Uterus (tissue), 4 donors: ENCODE data around the gene IFI27. TPM values are rescaled to one million over a fixed set of nuclear protein-coding genes. Genes with fewer than 3 reads are reported as not detected.

Experiments
- DNase-seq, 2 donors: peaks; one replicate each; pipeline ENCODE4 v3.0.0-alpha.2; 2019 to 2020
- H3K27ac ChIP-seq, 2 donors: fragments of 200-600 bp; sonication (generic); 1 replicate in 1 of 2; 2 replicates in 1 of 2; pipeline ENCODE4 v1.5.1; 2016 to 2018
- H3K27me3 ChIP-seq, 2 donors: fragments of 200-600 bp; sonication (generic); one replicate each; pipeline ENCODE4 v1.5.1; 2018 to 2019; ENCODE audit warnings: control low read depth in 1 of 2
- H3K36me3 ChIP-seq, 2 donors: fragments of 200-600 bp; sonication (generic); one replicate each; pipeline ENCODE4 v1.5.1; 2019; ENCODE audit warnings: control low read depth in 1 of 2
- H3K4me1 ChIP-seq, 2 donors: fragments of 200-600 bp; sonication (generic); one replicate each; pipeline ENCODE4 v1.5.1; 2018 to 2019; ENCODE audit warnings: control low read depth in 1 of 2
- H3K4me3 ChIP-seq, 2 donors: fragments of 200-600 bp; sonication (generic); 1 replicate in 1 of 2; 2 replicates in 1 of 2; pipeline ENCODE4 v1.5.1; 2018 to 2019; ENCODE audit warnings: mild to moderate bottlenecking in 1 of 2
- H3K9me3 ChIP-seq, 2 donors: fragments of 200-600 bp; sonication (generic); one replicate each; pipeline ENCODE4 v1.5.1; 2019; ENCODE audit warnings: control low read depth in 1 of 2
- POLR2A ChIP-seq, 2 donors: fragments of 450-650 bp; IDR thresholded peaks; one replicate each; pipeline ENCODE4 v1.6.1; 2016; ENCODE audit warnings: antibody characterized with exemption in 2 of 2, mild to moderate bottlenecking in 1 of 2, moderate library complexity in 1 of 2
- intact Hi-C: fragments of 100-400 bp; cut with DNase I; formaldehyde crosslinking; loops from one replicate; pipeline ENCODE4 v1.15.1; 2023; ENCODE audit warnings: low total_unique reads
- total RNA-seq, 4 donors: library from RNA; depleted of rRNA in 3 of 4; stranded (reverse); fragments of >200 nt in 3 of 4; gene quantifications; one replicate each; pipeline versions ENCODE4 v1.1.0 to v1.2.4, GENCODE V29; 2014 to 2023
- TF ChIP-seq, protein P1 (sequence below), 4 experiments: fragments of 200-600 bp in 2 of 4; fragments of 450-650 bp in 2 of 4; sonication (generic) in 2 of 4; IDR thresholded peaks; one replicate each; pipeline ENCODE4 v1.5.1; 2016 to 2019; ENCODE audit warnings: antibody characterized with exemption in 4 of 4, mild to moderate bottlenecking in 2 of 4, moderate library complexity in 1 of 4
- donor health status: DM: yes; HTN: yes; CAD: no.

IFI27 gene
- total RNA-seq, 4 donors from 2014 or later: 5.6 to 390 (median 196) TPM

DNA sequence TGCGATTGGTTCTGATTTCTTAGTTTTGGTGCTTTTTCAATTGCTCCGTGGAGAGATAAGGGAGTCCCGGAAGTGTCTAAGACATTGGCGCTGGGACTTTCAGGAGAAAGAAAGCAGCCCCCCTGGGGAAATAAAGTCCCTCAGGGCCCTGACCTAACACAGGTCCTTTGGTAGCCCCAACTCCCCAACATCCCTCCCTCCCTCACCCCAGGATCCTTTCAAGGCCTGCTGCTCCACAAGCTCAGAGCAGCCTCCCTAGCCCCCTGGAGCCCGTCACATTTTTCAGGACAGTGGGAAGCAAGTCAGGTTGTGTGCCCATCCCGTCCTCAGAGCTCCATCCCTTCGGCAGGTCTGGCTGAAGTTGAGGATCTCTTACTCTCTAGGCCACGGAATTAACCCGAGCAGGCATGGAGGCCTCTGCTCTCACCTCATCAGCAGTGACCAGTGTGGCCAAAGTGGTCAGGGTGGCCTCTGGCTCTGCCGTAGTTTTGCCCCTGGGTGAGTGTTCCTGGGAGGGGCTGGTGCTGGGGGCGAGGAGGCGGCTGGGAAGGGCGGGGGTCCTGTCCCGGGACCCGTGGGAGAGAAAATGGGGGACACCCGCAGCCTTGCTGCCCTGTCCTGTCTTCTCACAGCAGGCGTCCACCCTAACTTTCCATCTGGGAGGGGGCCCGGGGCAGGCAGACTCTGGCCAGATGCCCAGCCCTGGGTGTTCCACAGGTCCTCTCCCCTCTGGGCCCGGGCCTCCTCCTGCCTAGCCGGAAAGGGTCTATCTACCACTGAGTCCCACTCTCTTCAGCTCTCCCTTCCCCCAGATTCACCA lies 950 bp downstream of the IFI27 start:
- peak overlapping the region; percentile 26 to 32 for H3K4me3 ChIP-seq
- H3K27me3 ChIP-seq: no peaks in the 10 kb centered on the region
- H3K27ac ChIP-seq: peak overlapping the region; percentile 79 to 90
- intact Hi-C loops: no loop called here
- no peaks in the 10 kb centered on the region for H3K36me3 ChIP-seq
- H3K4me1 ChIP-seq: no peaks in the 10 kb centered on the region
- TF ChIP-seq POLR2A (IDR thresholded peaks at IDR 0.05): no peak
- TF ChIP-seq, protein P1, sequence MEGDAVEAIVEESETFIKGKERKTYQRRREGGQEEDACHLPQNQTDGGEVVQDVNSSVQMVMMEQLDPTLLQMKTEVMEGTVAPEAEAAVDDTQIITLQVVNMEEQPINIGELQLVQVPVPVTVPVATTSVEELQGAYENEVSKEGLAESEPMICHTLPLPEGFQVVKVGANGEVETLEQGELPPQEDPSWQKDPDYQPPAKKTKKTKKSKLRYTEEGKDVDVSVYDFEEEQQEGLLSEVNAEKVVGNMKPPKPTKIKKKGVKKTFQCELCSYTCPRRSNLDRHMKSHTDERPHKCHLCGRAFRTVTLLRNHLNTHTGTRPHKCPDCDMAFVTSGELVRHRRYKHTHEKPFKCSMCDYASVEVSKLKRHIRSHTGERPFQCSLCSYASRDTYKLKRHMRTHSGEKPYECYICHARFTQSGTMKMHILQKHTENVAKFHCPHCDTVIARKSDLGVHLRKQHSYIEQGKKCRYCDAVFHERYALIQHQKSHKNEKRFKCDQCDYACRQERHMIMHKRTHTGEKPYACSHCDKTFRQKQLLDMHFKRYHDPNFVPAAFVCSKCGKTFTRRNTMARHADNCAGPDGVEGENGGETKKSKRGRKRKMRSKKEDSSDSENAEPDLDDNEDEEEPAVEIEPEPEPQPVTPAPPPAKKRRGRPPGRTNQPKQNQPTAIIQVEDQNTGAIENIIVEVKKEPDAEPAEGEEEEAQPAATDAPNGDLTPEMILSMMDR (IDR thresholded peaks at IDR 0.05): no peak
- DNase-seq: no peak
- no peaks in the 10 kb centered on the region for H3K9me3 ChIP-seq

- DNase-seq: no peak
- TF ChIP-seq, protein P1 (IDR thresholded peaks at IDR 0.05): no peak
- no peak for TF ChIP-seq POLR2A (IDR thresholded peaks at IDR 0.05)
- H3K4me1 ChIP-seq: no peaks in the 10 kb centered on the region
These were observed 2.1 kb downstream of the IFI27 start for GRCh38 chr14:94112513-94113063.

GRCh38 chr14:94113073-94113472 lies 2.5 kb downstream of the IFI27 start:
- no peak overlapping the region for H3K4me3 ChIP-seq
- TF ChIP-seq POLR2A (IDR thresholded peaks at IDR 0.05): no peak
- TF ChIP-seq, protein P1 (IDR thresholded peaks at IDR 0.05): no peak
- no peaks in the 10 kb centered on the region for H3K27me3 ChIP-seq
- intact Hi-C loops: no loop called here
- H3K9me3 ChIP-seq: no peaks in the 10 kb centered on the region
- H3K4me1 ChIP-seq: no peaks in the 10 kb centered on the region
- no peak for DNase-seq
- no peaks in the 10 kb centered on the region for H3K36me3 ChIP-seq
- H3K27ac ChIP-seq: peak overlapping the region; percentile 68 to 90

More at GRCh38 chr14:94112513-94113063, 2.1 kb downstream of the IFI27 start:
- Histone ChIP-seq H3K27me3 (no peaks in the 10 kb centered on the region), H3K36me3 (no peaks in the 10 kb centered on the region), H3K9me3 (no peaks in the 10 kb centered on the region), H3K4me3 (peak overlapping the region in 1 of 2 donors; percentile 26), H3K27ac (peak overlapping the region; percentile 68 to 90)
- intact Hi-C loops: no loop called here

DNA sequence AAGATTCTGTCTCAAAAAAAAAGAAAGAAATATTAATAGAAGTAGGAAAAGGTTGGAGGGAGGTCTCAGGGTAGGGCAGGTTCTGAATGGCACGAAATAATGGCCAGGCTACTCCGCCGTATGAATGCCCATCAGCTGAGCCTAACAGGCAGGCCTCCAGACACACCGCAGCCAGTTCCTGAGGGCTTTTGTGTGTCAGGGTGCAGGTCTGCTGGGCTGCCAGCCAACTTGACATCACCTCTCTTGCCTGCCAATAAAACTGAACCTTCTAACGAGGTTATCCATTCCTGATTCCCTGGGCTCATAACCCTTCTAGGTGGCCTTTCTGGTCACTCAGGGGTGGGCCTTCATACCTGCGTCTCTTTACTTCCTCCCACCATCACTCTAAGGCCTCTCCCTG lies 3.0 kb downstream of the IFI27 start:
- no peaks in the 10 kb centered on the region for H3K9me3 ChIP-seq
- no peaks in the 10 kb centered on the region for H3K4me1 ChIP-seq
- intact Hi-C loops: no loop called here
- no peaks in the 10 kb centered on the region for H3K27me3 ChIP-seq
- TF ChIP-seq, protein P1 (IDR thresholded peaks at IDR 0.05): no peak
- peak overlapping the region; percentile 68 to 90 for H3K27ac ChIP-seq
- no peaks in the 10 kb centered on the region for H3K36me3 ChIP-seq
- H3K4me3 ChIP-seq: no peak overlapping the region
- no peak for DNase-seq

DNA sequence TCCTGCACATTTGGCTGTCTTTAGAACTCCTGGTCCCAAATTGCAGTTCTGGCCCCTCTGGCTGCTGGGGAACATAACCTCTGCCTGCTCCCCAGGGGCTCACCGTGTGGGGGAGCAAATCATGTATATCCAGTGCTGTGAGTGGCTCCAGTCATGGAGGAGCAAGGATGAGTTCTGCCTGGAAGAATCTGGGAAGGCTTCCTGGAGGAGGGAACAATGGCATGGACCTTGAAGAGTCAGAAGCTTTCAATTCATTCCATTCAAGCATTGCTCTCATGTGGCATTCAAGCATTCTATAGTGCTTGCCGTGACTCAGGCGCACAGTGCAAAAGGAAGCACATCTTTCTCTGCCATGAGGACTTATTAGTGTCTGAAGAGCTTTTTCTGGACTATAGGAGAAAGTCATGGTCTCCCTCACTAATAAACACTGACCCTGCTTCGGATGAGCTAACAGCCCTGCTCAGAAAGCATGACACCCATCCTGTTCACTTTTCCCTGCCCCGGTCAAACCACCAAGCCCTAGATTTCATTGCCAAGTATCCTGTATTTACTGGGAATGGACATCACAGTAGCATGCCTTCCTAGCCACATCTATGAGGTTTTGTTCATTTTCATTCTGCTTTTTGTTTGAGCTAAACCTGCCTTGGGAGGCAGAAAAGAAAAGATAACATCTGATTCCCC lies 3.5 kb downstream of the IFI27 start:
- Histone ChIP-seq H3K27ac (peak overlapping the region; percentile 68 to 90), H3K4me1 (no peaks in the 10 kb centered on the region), H3K36me3 (no peaks in the 10 kb centered on the region), H3K4me3 (no peak overlapping the region), H3K9me3 (no peaks in the 10 kb centered on the region), H3K27me3 (no peaks in the 10 kb centered on the region)
- TF ChIP-seq POLR2A (IDR thresholded peaks at IDR 0.05): no peak
- TF ChIP-seq, protein P1 (IDR thresholded peaks at IDR 0.05): no peak
- intact Hi-C loops: no loop called here
- no peak for DNase-seq
